WTC11 (cell line): Measurements from ENCODE around the gene SCIMP.

ENCODE experiments used
- CTCF ChIP-seq: fragments of 200-600 bp; IDR thresholded peaks from 2 replicates; pipeline ENCODE4 v1.8.0; 2022; ENCODE audit warnings: antibody characterized with exemption
- ELF4 ChIP-seq: sonication (generic); formaldehyde crosslinking; IDR thresholded peaks from 2 replicates; pipeline ENCODE4 v1.8.1; 2022; ENCODE audit warnings: low read depth, mild to moderate bottlenecking, moderate library complexity, missing genetic modification reagents
- SMAD3 ChIP-seq: sonication (generic); formaldehyde crosslinking; IDR thresholded peaks from 2 replicates; pipeline ENCODE4 v1.8.0; 2022; ENCODE audit warnings: missing genetic modification reagents, mild to moderate bottlenecking, borderline replicate concordance
- ZNF232 ChIP-seq: sonication (generic); formaldehyde crosslinking; IDR thresholded peaks from 2 replicates; pipeline ENCODE4 v1.8.0; 2022; ENCODE audit warnings: mild to moderate bottlenecking, missing genetic modification reagents
- ZNF396 ChIP-seq: fragments of 250-450 bp; sonication (Bioruptor Pico); IDR thresholded peaks from 2 replicates; pipeline ENCODE4 v1.8.0; 2021; ENCODE audit warnings: mild to moderate bottlenecking, moderate library complexity, borderline replicate concordance
- TF ChIP-seq, protein P1 (sequence below): sonication (generic); formaldehyde crosslinking; conservative IDR thresholded peaks from 2 replicates; pipeline ENCODE4 v1.8.1; 2023; ENCODE audit warnings: mild to moderate bottlenecking, low read depth, missing genetic modification reagents, moderate library complexity

GRCh38 chr17:5200360-5200759 lies 34.3 kb downstream of the SCIMP start:
- no peak for TF ChIP-seq CTCF
- no peak for TF ChIP-seq ZNF232 (CRISPR knock-in tag)
- TF ChIP-seq, protein P1, sequence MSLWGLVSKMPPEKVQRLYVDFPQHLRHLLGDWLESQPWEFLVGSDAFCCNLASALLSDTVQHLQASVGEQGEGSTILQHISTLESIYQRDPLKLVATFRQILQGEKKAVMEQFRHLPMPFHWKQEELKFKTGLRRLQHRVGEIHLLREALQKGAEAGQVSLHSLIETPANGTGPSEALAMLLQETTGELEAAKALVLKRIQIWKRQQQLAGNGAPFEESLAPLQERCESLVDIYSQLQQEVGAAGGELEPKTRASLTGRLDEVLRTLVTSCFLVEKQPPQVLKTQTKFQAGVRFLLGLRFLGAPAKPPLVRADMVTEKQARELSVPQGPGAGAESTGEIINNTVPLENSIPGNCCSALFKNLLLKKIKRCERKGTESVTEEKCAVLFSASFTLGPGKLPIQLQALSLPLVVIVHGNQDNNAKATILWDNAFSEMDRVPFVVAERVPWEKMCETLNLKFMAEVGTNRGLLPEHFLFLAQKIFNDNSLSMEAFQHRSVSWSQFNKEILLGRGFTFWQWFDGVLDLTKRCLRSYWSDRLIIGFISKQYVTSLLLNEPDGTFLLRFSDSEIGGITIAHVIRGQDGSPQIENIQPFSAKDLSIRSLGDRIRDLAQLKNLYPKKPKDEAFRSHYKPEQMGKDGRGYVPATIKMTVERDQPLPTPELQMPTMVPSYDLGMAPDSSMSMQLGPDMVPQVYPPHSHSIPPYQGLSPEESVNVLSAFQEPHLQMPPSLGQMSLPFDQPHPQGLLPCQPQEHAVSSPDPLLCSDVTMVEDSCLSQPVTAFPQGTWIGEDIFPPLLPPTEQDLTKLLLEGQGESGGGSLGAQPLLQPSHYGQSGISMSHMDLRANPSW (CRISPR knock-in tag) = no peak
- no peak for TF ChIP-seq ZNF396 (CRISPR knock-in tag)
- TF ChIP-seq SMAD3 (CRISPR knock-in tag) = no peak
- no peak for TF ChIP-seq ELF4 (CRISPR knock-in tag)
